Measurements from ENCODE around the gene CBFA2T3. TPM values are rescaled to one million over a fixed set of nuclear protein-coding genes. Genes with fewer than 3 reads are reported as not detected.

Gene CBFA2T3
- total and polyA plus RNA-seq, 2 of the 8 experiments (the other 6 are each of a cell fraction or from before 2014, with no cell fraction given): 0.51 to 1.3 TPM

GRCh38 chr16:88835383-88835782 lies 141.6 kb downstream of the CBFA2T3 start:
- no peak overlapping the region for H3K56ac ChIP-seq (replicated peaks; ENCODE audit: insufficient read length, low read depth, low read length)
- no peak overlapping the region for H3K18ac ChIP-seq (ENCODE audit: extremely low read depth, low read length)
- H3K4me3 ChIP-seq (ENCODE audit: extremely low read depth in 1 of 4, insufficient read depth in 2 of 4, low read depth in 3 of 4, low read length in 4 of 4): no peak overlapping the region
- H3K79me1 ChIP-seq (ENCODE audit: low read depth, low read length): 0 out of 2 replicates have a peak, but pooled peaks cover 3% of the 10 kb centered on the region
- no peak for DNase-seq (ENCODE audit: low read depth in 1 of 2, low spot score in 2 of 2)
- 95% methylated on average over 11 of the region's 11 CpGs; no CpG with 5 or more reads in 1 of the 2 experiments for WGBS, 2 experiments (ENCODE audit: extremely low coverage in 1 of 2, insufficient coverage in 1 of 2, insufficient read length in 1 of 2, insufficient replicate concordance in 2 of 2, low coverage in 1 of 2, low lambda C conversion rate in 2 of 2, missing lambda C conversion rate in 1 of 2)
- H4K5ac ChIP-seq (ENCODE audit: insufficient read length, low read depth, low read length): no peak overlapping the region
- ChIA-PET CTCF (ENCODE audit: partially characterized antibody) (interaction anchor here (0.7 to 1.2 kb wide), 2 partner anchors 8 to 100 kb away, joined by 3 read pairs; no protein-coding TSS in a partner anchor), POLR2A (ENCODE audit: partially characterized antibody) (no interaction called here)
- no peak overlapping the region for H3K4ac ChIP-seq (replicated peaks; ENCODE audit: insufficient read length, low read depth, low read length)
- H3K27me3 ChIP-seq (replicated peaks in 1 of 4; ENCODE audit: control insufficient read depth in 3 of 4, extremely low read depth in 1 of 4, insufficient read depth in 3 of 4, low read length in 3 of 4): no peaks in the 10 kb centered on the region
- FAIRE-seq: no peak
- no peak overlapping the region for H3K23ac ChIP-seq (ENCODE audit: insufficient read length)
- H3K9ac ChIP-seq (replicated peaks in 1 of 4; ENCODE audit: extremely low read depth in 1 of 4, low read depth in 3 of 4, low read length in 3 of 4): no peak overlapping the region
- no peak overlapping the region; the same call in 1 of the 2 replicates for H2BK5ac ChIP-seq (ENCODE audit: low read depth, low read length)
- H3K27ac ChIP-seq (ENCODE audit: low read depth, low read length): no peak overlapping the region; the same call in 1 of the 2 replicates
- no peak overlapping the region for H2AFZ ChIP-seq (ENCODE audit: low read length)
- H3K14ac ChIP-seq (ENCODE audit: insufficient read length): no peak overlapping the region
- no peak overlapping the region for H3K4me2 ChIP-seq (ENCODE audit: insufficient read depth in 1 of 2, low read depth in 2 of 2, low read length in 2 of 2)
- no peaks in the 10 kb centered on the region for H4K20me1 ChIP-seq (replicated peaks in 1 of 2; ENCODE audit: control insufficient read depth in 1 of 2, insufficient read depth in 2 of 2, low read length in 2 of 2)
- H3K36me3 ChIP-seq (ENCODE audit: control insufficient read depth in 2 of 4, insufficient read depth in 4 of 4, low read length in 3 of 4): peaks cover 0 to 7% (median under 1%) of the 10 kb centered on the region in 4 experiments; a peak in 2 of 8 replicates
- H2BK20ac ChIP-seq (ENCODE audit: low read length): no peak overlapping the region
- no peak overlapping the region for H2BK12ac ChIP-seq (ENCODE audit: low read depth, low read length)
- H2BK120ac ChIP-seq (replicated peaks; ENCODE audit: low read depth, low read length): no peak overlapping the region
- no peak overlapping the region for H4K8ac ChIP-seq (ENCODE audit: extremely low read depth, insufficient read depth, low read length)
- no peak overlapping the region for H2AK5ac ChIP-seq (ENCODE audit: low read depth, low read length)
- H3K79me2 ChIP-seq (ENCODE audit: control insufficient read depth in 1 of 2, insufficient read depth in 2 of 2, low read length in 2 of 2): no peaks in the 10 kb centered on the region
- H3K23me2 ChIP-seq (ENCODE audit: low read depth, low read length): no peaks in the 10 kb centered on the region
- 0 out of 7 replicates have a peak, but pooled peaks cover 0 to 2% (median 0%) of the 10 kb centered on the region in 4 experiments for H3K4me1 ChIP-seq (replicated peaks in 1 of 4; ENCODE audit: control insufficient read depth in 3 of 4, insufficient read depth in 4 of 4, low read length in 3 of 4)
- TF ChIP-seq POU5F1 (IDR thresholded peaks at IDR 0.05; ENCODE audit: low read depth, low read length): no peak
- no peak for TF ChIP-seq SUZ12 (IDR thresholded peaks at IDR 0.05; ENCODE audit: low read length)
- no peak for TF ChIP-seq EP300 (IDR thresholded peaks at IDR 0.05; ENCODE audit: borderline replicate concordance in 1 of 2, low read depth in 2 of 2, low read length in 2 of 2)
- TF ChIP-seq NANOG (IDR thresholded peaks at IDR 0.05; ENCODE audit: insufficient read depth, low read depth, low read length, poor library complexity, severe bottlenecking): no peak
- no peak for TF ChIP-seq CREB1 (IDR thresholded peaks at IDR 0.05)
- no peaks in the 10 kb centered on the region for H3K9me3 ChIP-seq (ENCODE audit: insufficient read depth in 2 of 2, low read depth in 1 of 2, low read length in 1 of 2)
- H2BK15ac ChIP-seq (ENCODE audit: low read length): no peak overlapping the region
- no peak overlapping the region for H4K91ac ChIP-seq (replicated peaks; ENCODE audit: insufficient read length, low read length)
